A673 (cell line): ENCODE results near the gene SLC7A5. TPM values are rescaled to one million over a fixed set of nuclear protein-coding genes. Genes with fewer than 3 reads are reported as not detected.
A peak's percentile ranks its signal among the peaks of the same experiment; 100 is the strongest.

Experiments
- BruUV-seq: library from RNA; stranded (reverse); fragments of 400-500 nt; replicated peaks from 2 replicates; lab custom pipeline; 2021; lab: Mats Ljungman, UMichigan
- CTCF ChIA-PET: fragments of 300-600 bp; sonication (Branson Sonifier 250); formaldehyde crosslinking; loops from one replicate; lab custom pipeline; 2022; ENCODE audit warnings: antibody characterized with exemption; lab: Charles Lee
- POLR2A ChIA-PET: fragments of 300-600 bp; sonication (Branson Sonifier 250); formaldehyde crosslinking; loops from one replicate; lab custom pipeline; 2022; ENCODE audit warnings: antibody characterized with exemption; ENCODE audit not compliant: low non-redundant PET; lab: Charles Lee
- DNase-seq: peaks from one replicate; pipeline ENCODE4 v3.0.0-alpha.2; 2015; ENCODE audit warnings: low spot score
- H3K27ac ChIP-seq: fragments of 200-600 bp; sonication (generic); 2 replicates; pipeline ENCODE4 v1.5.1; 2016; ENCODE audit warnings: mixed run types, low read depth, mild to moderate bottlenecking, mixed read lengths, antibody characterized with exemption, low read length; ENCODE audit not compliant: poor library complexity, severe bottlenecking
- H3K27me3 ChIP-seq: fragments of 200-600 bp; sonication (generic); replicated peaks from 2 replicates; pipeline ENCODE4 v1.6.1; 2017; ENCODE audit warnings: mixed run types, low read depth, mild to moderate bottlenecking, mixed read lengths, antibody characterized with exemption, low read length; ENCODE audit not compliant: insufficient read depth, poor library complexity
- H3K36me3 ChIP-seq: fragments of 200-600 bp; sonication (generic); 2 replicates; pipeline ENCODE4 v1.6.1; 2016; ENCODE audit warnings: mixed run types, mild to moderate bottlenecking, mixed read lengths, antibody characterized with exemption, low read length; ENCODE audit not compliant: insufficient read depth, poor library complexity, severe bottlenecking
- H3K4me1 ChIP-seq: fragments of 200-600 bp; sonication (generic); 2 replicates; pipeline ENCODE4 v1.6.1; 2017; ENCODE audit warnings: mixed run types, mild to moderate bottlenecking, mixed read lengths, antibody characterized with exemption, low read length; ENCODE audit not compliant: insufficient read depth, poor library complexity, severe bottlenecking
- H3K4me3 ChIP-seq: fragments of 200-600 bp; sonication (generic); 2 replicates; pipeline ENCODE4 v1.5.1; 2016; ENCODE audit warnings: low read depth, mixed run types, mild to moderate bottlenecking, mixed read lengths, low read length; ENCODE audit not compliant: poor library complexity, severe bottlenecking
- H3K9me3 ChIP-seq: fragments of 200-600 bp; sonication (generic); 2 replicates; pipeline ENCODE4 v1.6.1; 2016; ENCODE audit warnings: mixed run types, low read depth, mild to moderate bottlenecking, mixed read lengths, antibody characterized with exemption, low read length; ENCODE audit not compliant: poor library complexity, severe bottlenecking
- EZH2 ChIP-seq: fragments of 200-600 bp; sonication (generic); IDR thresholded peaks from 2 replicates; pipeline ENCODE4 v1.6.1; 2017; ENCODE audit warnings: borderline replicate concordance, low read depth, mild to moderate bottlenecking, mixed read lengths, antibody characterized with exemption, low read length; ENCODE audit not compliant: poor library complexity, severe bottlenecking
- intact Hi-C: fragments of 100-400 bp; cut with micrococcal nuclease; formaldehyde crosslinking; loops from one replicate; pipeline ENCODE4 v1.10.0; 2022; ENCODE audit not compliant: unreplicated experiment
- total RNA-seq: library from RNA; stranded (reverse); gene quantifications from 2 replicates; pipeline ENCODE4 v1.2.3, GENCODE V29; 2021
- TF ChIP-seq, protein P1 (sequence below): fragments of 300-800, 200-600 bp; sonication (generic); conservative IDR thresholded peaks from 2 replicates; pipeline ENCODE4 v1.5.1; 2017; ENCODE audit warnings: low read depth, mild to moderate bottlenecking, antibody characterized with exemption, low read length, moderate library complexity, mixed read lengths

SLC7A5 gene
- total RNA-seq, 1 experiment from 2014 or later: 371 TPM

DNA sequence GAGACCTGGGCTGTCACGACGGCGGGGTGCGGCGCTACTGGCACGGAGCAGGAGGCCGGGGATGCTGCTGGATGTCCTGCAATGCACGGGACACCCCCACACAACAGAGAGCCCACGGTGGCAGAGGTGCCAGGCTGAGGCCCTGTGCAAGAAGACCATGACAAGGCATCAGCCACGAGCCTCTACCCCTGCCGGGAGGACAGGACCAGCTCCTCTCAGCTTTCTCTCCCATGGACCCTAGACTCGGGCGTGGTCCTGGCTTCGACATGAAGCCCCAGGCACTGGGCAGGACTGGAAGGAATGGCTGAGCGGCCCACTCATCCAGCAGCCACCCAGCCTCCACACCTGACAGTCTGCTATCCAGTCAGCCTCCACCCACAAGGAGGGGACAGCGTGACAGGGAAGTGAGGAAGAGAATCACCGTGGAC is 25.6 kb downstream of the SLC7A5 start:
- ChIA-PET CTCF (no interaction called here), POLR2A (no interaction called here)
- BruUV-seq: no TSS peak
- no peak for DNase-seq
- no peaks in the 10 kb centered on the region for H3K9me3 ChIP-seq
- H3K36me3 ChIP-seq: peaks cover 82% of the 10 kb centered on the region
- H3K4me3 ChIP-seq: no peak overlapping the region
- H3K27me3 ChIP-seq: no peaks in the 10 kb centered on the region
- TF ChIP-seq, protein P1, sequence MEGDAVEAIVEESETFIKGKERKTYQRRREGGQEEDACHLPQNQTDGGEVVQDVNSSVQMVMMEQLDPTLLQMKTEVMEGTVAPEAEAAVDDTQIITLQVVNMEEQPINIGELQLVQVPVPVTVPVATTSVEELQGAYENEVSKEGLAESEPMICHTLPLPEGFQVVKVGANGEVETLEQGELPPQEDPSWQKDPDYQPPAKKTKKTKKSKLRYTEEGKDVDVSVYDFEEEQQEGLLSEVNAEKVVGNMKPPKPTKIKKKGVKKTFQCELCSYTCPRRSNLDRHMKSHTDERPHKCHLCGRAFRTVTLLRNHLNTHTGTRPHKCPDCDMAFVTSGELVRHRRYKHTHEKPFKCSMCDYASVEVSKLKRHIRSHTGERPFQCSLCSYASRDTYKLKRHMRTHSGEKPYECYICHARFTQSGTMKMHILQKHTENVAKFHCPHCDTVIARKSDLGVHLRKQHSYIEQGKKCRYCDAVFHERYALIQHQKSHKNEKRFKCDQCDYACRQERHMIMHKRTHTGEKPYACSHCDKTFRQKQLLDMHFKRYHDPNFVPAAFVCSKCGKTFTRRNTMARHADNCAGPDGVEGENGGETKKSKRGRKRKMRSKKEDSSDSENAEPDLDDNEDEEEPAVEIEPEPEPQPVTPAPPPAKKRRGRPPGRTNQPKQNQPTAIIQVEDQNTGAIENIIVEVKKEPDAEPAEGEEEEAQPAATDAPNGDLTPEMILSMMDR: no peak
- no peak for TF ChIP-seq EZH2
- intact Hi-C loops: no loop called here
- peaks cover 37% of the 10 kb centered on the region for H3K4me1 ChIP-seq
- peak overlapping the region; percentile 70 for H3K27ac ChIP-seq

DNA sequence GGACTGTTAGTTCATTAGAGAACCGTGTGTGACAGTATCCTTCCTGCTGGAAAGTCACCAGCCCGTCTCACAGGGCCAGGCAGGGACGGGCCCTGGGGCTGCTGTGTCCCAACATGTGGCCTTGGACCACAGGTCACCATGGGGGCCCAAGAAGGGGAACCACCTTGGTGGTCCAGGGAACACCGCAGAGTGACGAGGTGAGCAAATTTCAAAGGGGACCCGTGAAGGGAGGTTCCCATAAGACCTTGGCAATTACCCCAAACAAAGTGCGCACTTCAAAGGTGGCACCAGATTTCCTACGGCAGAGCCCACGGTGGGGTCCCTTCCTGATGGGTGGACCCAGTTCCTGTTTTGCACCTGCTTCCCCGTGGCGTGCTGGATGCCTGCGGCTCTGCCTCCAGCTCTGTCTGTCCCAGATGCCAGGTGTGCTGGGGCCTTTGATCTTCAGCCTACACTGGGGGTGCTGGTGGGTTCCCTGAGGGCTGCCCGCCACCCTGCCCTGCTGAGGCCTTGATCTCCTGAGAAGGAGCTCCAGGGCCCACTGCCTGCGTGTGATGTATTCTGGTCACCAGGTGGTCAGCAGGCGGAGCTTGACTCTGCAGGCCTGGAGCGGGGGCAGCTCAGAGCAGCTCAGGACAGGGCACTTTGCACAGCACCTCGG is 27.0 kb downstream of the SLC7A5 start:
- H3K27ac ChIP-seq: peak overlapping the region; percentile 91
- no peaks in the 10 kb centered on the region for H3K9me3 ChIP-seq
- peaks cover 51% of the 10 kb centered on the region for H3K4me1 ChIP-seq
- intact Hi-C loops: no loop called here
- no peak for TF ChIP-seq EZH2
- TF ChIP-seq, protein P1: no peak
- peaks cover 80% of the 10 kb centered on the region for H3K36me3 ChIP-seq
- no peak for DNase-seq
- ChIA-PET CTCF (no interaction called here), POLR2A (no interaction called here)
- BruUV-seq: no TSS peak
- H3K4me3 ChIP-seq: no peak overlapping the region
- H3K27me3 ChIP-seq: no peaks in the 10 kb centered on the region

DNA sequence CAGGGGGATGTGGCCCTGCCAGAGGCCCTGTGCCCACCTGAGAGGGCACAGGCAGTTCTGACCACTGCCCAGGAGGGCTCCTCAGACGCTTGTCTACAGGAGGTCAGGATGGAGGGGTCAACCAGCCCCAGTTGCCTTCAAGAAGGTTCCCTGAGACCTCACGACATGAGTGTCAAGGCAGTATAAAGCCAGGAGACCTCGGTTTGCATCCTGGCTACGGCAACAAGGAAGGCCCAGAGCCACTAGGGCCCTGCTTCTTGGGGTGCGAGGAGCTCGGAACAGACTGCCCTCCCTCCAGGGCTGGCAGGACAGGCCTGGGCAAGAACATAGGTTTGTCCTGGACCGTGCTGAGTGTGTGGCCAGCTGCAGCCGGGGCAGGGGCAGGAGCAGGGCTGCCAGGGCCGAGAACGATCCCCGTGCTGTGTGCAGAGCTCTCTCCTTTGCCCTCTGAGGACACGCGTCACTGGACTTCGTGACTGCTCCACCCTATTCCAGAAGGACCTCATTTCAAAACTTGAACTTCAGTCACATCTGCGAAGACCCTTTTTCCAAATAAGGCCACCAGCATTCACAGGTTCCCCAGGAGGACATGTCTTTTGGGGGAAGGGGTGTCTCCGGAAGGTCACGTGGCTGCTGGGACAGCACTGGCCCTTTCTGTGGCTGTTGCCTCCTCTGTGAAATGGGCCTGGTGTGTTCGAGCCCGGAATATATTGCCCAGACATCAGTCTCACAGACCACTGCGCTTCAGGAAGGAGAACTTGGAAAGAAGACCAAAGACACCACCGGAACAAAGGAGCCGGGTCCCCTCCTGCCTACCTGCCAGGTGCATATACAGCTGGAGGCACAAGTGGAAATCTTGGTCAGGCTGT is 27.7 kb downstream of the SLC7A5 start:
- DNase-seq: no peak
- H3K9me3 ChIP-seq: no peaks in the 10 kb centered on the region
- no TSS peak for BruUV-seq
- peaks cover 79% of the 10 kb centered on the region for H3K36me3 ChIP-seq
- CTCF ChIA-PET: no interaction called here
- no peak for TF ChIP-seq EZH2
- TF ChIP-seq, protein P1: no peak
- intact Hi-C loops: no loop called here
- no peak overlapping the region for H3K4me3 ChIP-seq
- peak overlapping the region; percentile 91 for H3K27ac ChIP-seq
- no peaks in the 10 kb centered on the region for H3K27me3 ChIP-seq
- peaks cover 58% of the 10 kb centered on the region for H3K4me1 ChIP-seq
- POLR2A ChIA-PET: no interaction called here
